DOHH2 (cell line): Measurements from ENCODE around the gene UGT2B10.

Experiments used
- H3F3A ChIP-seq: fragments of 200-600 bp; sonication (generic), shearing (Covaris generic); 2 replicates; pipeline ENCODE4 v1.6.0; 2016; ENCODE audit warnings: antibody characterized with exemption, mild to moderate bottlenecking; ENCODE audit not compliant: control insufficient read depth, insufficient read depth
- H3K27ac ChIP-seq: fragments of 200-600 bp; sonication (generic); 2 replicates; pipeline ENCODE4 v1.5.1; 2014; ENCODE audit warnings: low read depth, mild to moderate bottlenecking, low read length, moderate library complexity
- H3K27me3 ChIP-seq: fragments of 200-600 bp; sonication (generic); 2 replicates; pipeline ENCODE4 v1.6.1; 2014; ENCODE audit warnings: mild to moderate bottlenecking, low read length, mixed read lengths; ENCODE audit not compliant: control insufficient read depth
- H3K36me3 ChIP-seq: fragments of 200-600 bp; sonication (generic); 2 replicates; pipeline ENCODE4 v1.6.1; 2014; ENCODE audit warnings: mild to moderate bottlenecking, low read length, moderate library complexity, mixed read lengths; ENCODE audit not compliant: control insufficient read depth
- H3K4me1 ChIP-seq: fragments of 200-600 bp; sonication (generic); 2 replicates; pipeline ENCODE4 v1.6.1; 2014; ENCODE audit warnings: mild to moderate bottlenecking, low read length, mixed read lengths; ENCODE audit not compliant: control insufficient read depth
- H3K4me2 ChIP-seq: fragments of 200-600 bp; sonication (generic); 2 replicates; pipeline ENCODE4 v1.6.0; 2014; ENCODE audit warnings: mild to moderate bottlenecking, low read length, moderate library complexity
- H3K4me3 ChIP-seq: fragments of 200-600 bp; sonication (generic); 2 replicates; pipeline ENCODE4 v1.5.1; 2014; ENCODE audit warnings: mild to moderate bottlenecking, low read length, mixed read lengths
- H3K79me2 ChIP-seq: fragments of 200-600 bp; sonication (generic); 2 replicates; pipeline ENCODE4 v1.6.1; 2014; ENCODE audit warnings: mild to moderate bottlenecking, low read length, mixed read lengths; ENCODE audit not compliant: control insufficient read depth
- H3K9me2 ChIP-seq: fragments of 200-600 bp; sonication (generic); replicated peaks from 2 replicates; pipeline ENCODE4 v1.6.1; 2014; ENCODE audit warnings: mild to moderate bottlenecking, low read length, mixed read lengths; ENCODE audit not compliant: control insufficient read depth
- H3K9me3 ChIP-seq: fragments of 200-600 bp; sonication (generic); 2 replicates; pipeline ENCODE4 v1.6.1; 2014; ENCODE audit warnings: antibody characterized with exemption, low read length, mixed read lengths; ENCODE audit not compliant: control insufficient read depth, insufficient read depth
- H4K20me1 ChIP-seq: fragments of 200-600 bp; sonication (generic); 2 replicates; pipeline ENCODE4 v1.6.0; 2014; ENCODE audit warnings: low read depth, mild to moderate bottlenecking, antibody characterized with exemption, low read length, moderate library complexity; ENCODE audit not compliant: control insufficient read depth, insufficient read depth
- CTCF ChIP-seq: fragments of 200-600 bp; sonication (generic); IDR thresholded peaks from one replicate; pipeline ENCODE4 v1.5.1; 2014; ENCODE audit warnings: antibody characterized with exemption, mild to moderate bottlenecking, low read depth, low read length; ENCODE audit not compliant: poor library complexity, severe bottlenecking
- EZH2phosphoT487 ChIP-seq: fragments of 200-600 bp; sonication (generic); IDR thresholded peaks from 2 replicates; pipeline ENCODE4 v1.6.1; 2017; ENCODE audit warnings: borderline replicate concordance, mild to moderate bottlenecking, antibody characterized with exemption, low read length, moderate library complexity, mixed read lengths

UGT2B10 gene

GRCh38 chr4:68877555-68877954, 61.8 kb downstream of the UGT2B10 start:
- Histone ChIP-seq H3K4me3 (no peak overlapping the region), H4K20me1 (no peaks in the 10 kb centered on the region), H3K79me2 (no peaks in the 10 kb centered on the region), H3K9me3 (no peaks in the 10 kb centered on the region), H3K27me3 (no peaks in the 10 kb centered on the region), H3K36me3 (no peaks in the 10 kb centered on the region), H3K4me2 (no peak overlapping the region), H3K27ac (no peak overlapping the region), H3K4me1 (no peaks in the 10 kb centered on the region), H3K9me2 (no peaks in the 10 kb centered on the region), H3F3A (no peaks in the 10 kb centered on the region)
- TF ChIP-seq CTCF (no peak), EZH2phosphoT487 (no peak)

- Histone ChIP-seq H3K9me3 (no peaks in the 10 kb centered on the region), H3K4me1 (no peaks in the 10 kb centered on the region), H3K9me2 (no peaks in the 10 kb centered on the region), H3K4me3 (no peak overlapping the region), H3K27me3 (no peaks in the 10 kb centered on the region), H3K4me2 (no peak overlapping the region), H3K79me2 (no peaks in the 10 kb centered on the region), H4K20me1 (no peaks in the 10 kb centered on the region), H3K27ac (no peak overlapping the region), H3K36me3 (no peaks in the 10 kb centered on the region), H3F3A (no peaks in the 10 kb centered on the region)
- TF ChIP-seq EZH2phosphoT487 (no peak), CTCF (no peak)
Observed at GRCh38 chr4:68878048-68878447, 62.3 kb downstream of the UGT2B10 start.
